Tibial nerve (tissue), 4 donors: ENCODE data around the gene TEX35. TPM values are rescaled to one million over a fixed set of nuclear protein-coding genes. Genes with fewer than 3 reads are reported as not detected.

ENCODE experiments used
- DNase-seq, 2 donors: peaks; one replicate each; pipeline ENCODE4 v3.0.0-alpha.2; 2019; ENCODE audit warnings: low spot score in 2 of 2
- H3K27ac ChIP-seq, 4 donors: fragments of 200-600 bp; sonication (generic) in 3 of 4; one replicate each; pipeline ENCODE4 v1.5.1; 2017 to 2019; ENCODE audit warnings: mild to moderate bottlenecking in 1 of 4
- H3K27me3 ChIP-seq, 2 donors: fragments of 200-600 bp; sonication (generic) in 1 of 2; one replicate each; pipeline versions ENCODE4 v1.5.1 to v1.6.0; 2017 to 2019
- H3K36me3 ChIP-seq, 3 donors: fragments of 200-600 bp; sonication (generic); one replicate each; pipeline ENCODE4 v1.5.1; 2018 to 2019
- H3K4me1 ChIP-seq, 4 donors: fragments of 200-600 bp; sonication (generic) in 3 of 4; one replicate each; pipeline ENCODE4 v1.5.1; 2017 to 2019
- H3K4me3 ChIP-seq, 4 donors: fragments of 200-600 bp; sonication (generic) in 3 of 4; one replicate each; pipeline ENCODE4 v1.5.1; 2017 to 2019; ENCODE audit warnings: mild to moderate bottlenecking in 1 of 4, moderate library complexity in 1 of 4
- H3K9me3 ChIP-seq, 4 donors: fragments of 200-600 bp; sonication (generic) in 3 of 4; one replicate each; pipeline ENCODE4 v1.5.1; 2017 to 2019
- EP300 ChIP-seq, 2 donors: sonication (generic); formaldehyde crosslinking; IDR thresholded peaks; one replicate each; pipeline ENCODE4 v1.6.1; 2017; ENCODE audit warnings: antibody characterized with exemption in 2 of 2, mild to moderate bottlenecking in 1 of 2
- POLR2A ChIP-seq, 2 donors: fragments of 450-650 bp; IDR thresholded peaks; one replicate each; pipeline ENCODE4 v1.6.1; 2017; ENCODE audit warnings: antibody characterized with exemption in 2 of 2, mild to moderate bottlenecking in 2 of 2, moderate library complexity in 2 of 2
- WGBS, 2 donors: methylation state at CpG; one replicate each; pipeline ENCODE4 v1.1.5; 2018; 5-methylcytosine and 5-hydroxymethylcytosine counted together
- total RNA-seq, 4 donors: library from RNA; depleted of rRNA; stranded (reverse); fragments of >200 nt; gene quantifications; one replicate each; pipeline ENCODE4 v1.1.0, GENCODE V29; 2016
- TF ChIP-seq, protein P1 (sequence below), 5 experiments: fragments of 200-600 bp in 3 of 5; fragments of 450-650 bp in 2 of 5; sonication (generic) in 3 of 5; IDR thresholded peaks; one replicate each; pipeline ENCODE4 v1.5.1; 2016 to 2019; ENCODE audit warnings: antibody characterized with exemption in 5 of 5, mild to moderate bottlenecking in 3 of 5, moderate library complexity in 2 of 5

Gene TEX35
- total RNA-seq, 4 donors from 2014 or later, result 4.2 TPM; not detected in 3

DNA sequence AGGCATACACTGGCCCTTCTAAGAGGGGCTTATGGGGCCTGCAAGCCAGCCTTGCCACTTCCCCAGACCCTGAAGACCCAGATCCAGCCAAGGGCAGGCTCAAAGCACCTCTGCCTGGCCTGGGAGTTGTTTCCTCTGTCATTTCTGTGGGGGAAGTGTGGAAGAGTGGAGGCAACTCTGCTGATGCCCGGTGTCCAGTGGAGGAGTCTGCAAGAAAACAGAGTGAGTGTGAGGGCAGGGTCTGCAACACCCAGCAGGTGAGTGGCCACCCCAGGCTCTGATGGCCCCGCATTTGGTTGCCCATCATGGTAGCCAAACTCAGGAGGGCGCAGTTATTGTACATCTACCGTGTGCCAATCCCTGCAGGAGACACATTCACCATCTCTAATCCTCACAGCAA, 24.5 kb upstream of the TEX35 start:
- TF ChIP-seq, protein P1, sequence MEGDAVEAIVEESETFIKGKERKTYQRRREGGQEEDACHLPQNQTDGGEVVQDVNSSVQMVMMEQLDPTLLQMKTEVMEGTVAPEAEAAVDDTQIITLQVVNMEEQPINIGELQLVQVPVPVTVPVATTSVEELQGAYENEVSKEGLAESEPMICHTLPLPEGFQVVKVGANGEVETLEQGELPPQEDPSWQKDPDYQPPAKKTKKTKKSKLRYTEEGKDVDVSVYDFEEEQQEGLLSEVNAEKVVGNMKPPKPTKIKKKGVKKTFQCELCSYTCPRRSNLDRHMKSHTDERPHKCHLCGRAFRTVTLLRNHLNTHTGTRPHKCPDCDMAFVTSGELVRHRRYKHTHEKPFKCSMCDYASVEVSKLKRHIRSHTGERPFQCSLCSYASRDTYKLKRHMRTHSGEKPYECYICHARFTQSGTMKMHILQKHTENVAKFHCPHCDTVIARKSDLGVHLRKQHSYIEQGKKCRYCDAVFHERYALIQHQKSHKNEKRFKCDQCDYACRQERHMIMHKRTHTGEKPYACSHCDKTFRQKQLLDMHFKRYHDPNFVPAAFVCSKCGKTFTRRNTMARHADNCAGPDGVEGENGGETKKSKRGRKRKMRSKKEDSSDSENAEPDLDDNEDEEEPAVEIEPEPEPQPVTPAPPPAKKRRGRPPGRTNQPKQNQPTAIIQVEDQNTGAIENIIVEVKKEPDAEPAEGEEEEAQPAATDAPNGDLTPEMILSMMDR (IDR thresholded peaks at IDR 0.05), result no peak
- TF ChIP-seq POLR2A (IDR thresholded peaks at IDR 0.05) (no peak), EP300 (IDR thresholded peaks at IDR 0.05) (no peak)
- Histone ChIP-seq H3K9me3 (no peaks in the 10 kb centered on the region), H3K4me3 (no peak overlapping the region), H3K27me3 (peaks cover 0 to 8% of the 10 kb centered on the region in 2 donors), H3K4me1 (peaks cover 0 to 22% (median 10%) of the 10 kb centered on the region in 4 donors), H3K27ac (no peak overlapping the region), H3K36me3 (no peaks in the 10 kb centered on the region)
- WGBS, 2 donors, result 90 to 93% methylated on average over 4 of the region's 4 CpGs
- DNase-seq, result no peak

DNA sequence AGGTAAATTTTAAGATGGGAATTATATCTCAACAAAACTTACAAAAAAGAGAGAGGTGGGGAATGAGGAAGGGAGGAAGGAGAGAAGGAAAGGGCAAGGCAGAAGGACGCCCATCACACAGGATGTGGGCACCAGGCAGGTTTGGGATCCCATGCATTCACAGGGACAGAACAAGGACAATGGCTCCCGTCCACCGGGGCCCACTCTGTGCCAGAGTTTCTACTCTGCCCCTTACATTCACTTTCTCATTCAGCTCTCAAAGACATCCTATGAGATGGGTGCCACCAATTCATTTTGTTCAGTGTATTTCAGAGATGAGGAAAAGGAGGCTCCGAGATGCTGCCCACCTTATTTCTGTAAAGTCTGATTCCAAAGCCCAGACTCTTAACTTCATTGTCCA, 23.5 kb upstream of the TEX35 start:
- 89 to 92% methylated on average over 4 of the region's 4 CpGs for WGBS, 2 donors

DNA sequence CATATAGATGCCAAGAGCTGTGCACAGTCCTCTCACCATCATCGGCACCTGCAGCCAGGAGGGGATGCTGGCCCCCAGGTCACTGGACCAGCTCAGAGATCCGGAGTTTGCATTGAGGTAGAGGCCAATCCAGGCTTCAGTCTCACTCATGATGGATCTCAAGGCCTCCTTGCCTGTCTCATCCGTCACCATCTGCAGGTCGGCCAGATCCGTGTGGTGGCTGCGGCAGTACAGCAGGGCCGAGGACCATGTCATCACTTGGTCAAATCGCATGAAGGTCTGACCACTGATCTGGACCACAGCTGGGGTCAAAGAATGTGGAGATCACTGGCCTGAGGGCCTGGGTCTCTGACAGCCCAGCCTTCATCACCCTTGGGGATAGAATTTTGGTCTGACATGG, 22.8 kb upstream of the TEX35 start:
- TF ChIP-seq POLR2A (IDR thresholded peaks at IDR 0.05), result no peak
- TF ChIP-seq, protein P1 (IDR thresholded peaks at IDR 0.05), result no peak
- TF ChIP-seq EP300 (IDR thresholded peaks at IDR 0.05), result no peak

More for the DNA sequence above, 23.5 kb upstream of the TEX35 start:
- no peak overlapping the region for H3K27ac ChIP-seq
- no peak for DNase-seq
- no peak overlapping the region for H3K4me3 ChIP-seq
- H3K9me3 ChIP-seq, result no peaks in the 10 kb centered on the region
- H3K4me1 ChIP-seq, result peaks cover 0 to 22% (median 10%) of the 10 kb centered on the region in 4 donors
- peaks cover 0 to 8% of the 10 kb centered on the region in 2 donors for H3K27me3 ChIP-seq
- TF ChIP-seq EP300 (IDR thresholded peaks at IDR 0.05) (no peak), POLR2A (IDR thresholded peaks at IDR 0.05) (no peak)
- TF ChIP-seq, protein P1 (IDR thresholded peaks at IDR 0.05), result no peak
- no peaks in the 10 kb centered on the region for H3K36me3 ChIP-seq

DNA sequence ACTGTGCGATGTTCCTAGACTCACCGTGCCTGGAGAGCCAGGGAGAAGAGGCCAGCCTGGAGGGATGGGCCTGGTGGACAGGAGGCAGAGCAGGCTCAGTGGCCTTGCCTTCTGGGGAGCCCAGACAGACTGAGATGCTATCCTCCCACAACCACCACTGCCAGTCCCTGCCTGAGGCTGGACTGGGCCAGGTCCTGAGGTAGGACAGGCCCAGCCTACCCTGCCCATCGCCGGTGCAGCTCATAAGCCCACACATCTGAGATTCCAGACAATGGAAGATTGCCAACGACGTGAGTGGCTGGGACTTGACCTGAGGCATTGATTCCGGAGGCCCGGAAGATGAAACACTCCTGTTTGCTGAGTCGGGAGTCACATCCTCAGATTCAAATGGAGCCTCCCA, 21.9 kb upstream of the TEX35 start:
- WGBS, 2 donors, result 86 to 93% methylated on average over 9 of the region's 9 CpGs
- H3K27me3 ChIP-seq, result peaks cover 0 to 8% of the 10 kb centered on the region in 2 donors
- no peak for DNase-seq
- no peaks in the 10 kb centered on the region for H3K36me3 ChIP-seq
- H3K27ac ChIP-seq, result no peak overlapping the region
- H3K4me1 ChIP-seq, result peaks cover 0 to 14% (median 6%) of the 10 kb centered on the region in 4 donors
- H3K9me3 ChIP-seq, result no peaks in the 10 kb centered on the region
- H3K4me3 ChIP-seq, result no peak overlapping the region
- TF ChIP-seq EP300 (IDR thresholded peaks at IDR 0.05), result no peak
- TF ChIP-seq, protein P1 (IDR thresholded peaks at IDR 0.05), result no peak
- TF ChIP-seq POLR2A (IDR thresholded peaks at IDR 0.05), result no peak

More for the DNA sequence above, 22.8 kb upstream of the TEX35 start:
- no peak overlapping the region for H3K27ac ChIP-seq
- H3K27me3 ChIP-seq, result peaks cover 0 to 8% of the 10 kb centered on the region in 2 donors
- no peak overlapping the region for H3K4me3 ChIP-seq
- WGBS, 2 donors, result 92 to 98% methylated on average over 8 of the region's 8 CpGs
- no peak for DNase-seq
- no peaks in the 10 kb centered on the region for H3K36me3 ChIP-seq
- no peaks in the 10 kb centered on the region for H3K9me3 ChIP-seq
- H3K4me1 ChIP-seq, result peaks cover 0 to 21% (median 9%) of the 10 kb centered on the region in 4 donors

DNA sequence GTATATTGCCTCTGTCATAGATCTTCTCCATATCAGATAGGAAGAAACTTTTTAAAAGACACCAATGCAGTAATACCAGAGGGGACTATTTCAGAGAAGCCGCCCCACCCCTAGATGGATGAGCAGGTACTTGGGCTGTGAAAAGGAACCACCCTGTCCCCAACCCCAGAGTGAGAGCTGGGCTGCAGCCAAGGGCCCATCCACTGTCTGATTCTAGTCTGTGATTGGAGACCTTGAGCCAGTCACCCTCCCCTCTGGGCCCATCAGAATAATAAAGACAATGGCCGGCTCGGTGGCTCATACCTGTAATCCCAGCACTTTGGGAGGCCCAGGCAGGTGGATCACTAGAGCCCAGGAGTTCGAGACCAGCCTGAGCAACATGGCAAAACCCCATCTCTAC, 21.2 kb upstream of the TEX35 start:
- peaks cover 0 to 7% of the 10 kb centered on the region in 2 donors for H3K27me3 ChIP-seq
- no peak overlapping the region for H3K27ac ChIP-seq
- TF ChIP-seq, protein P1 (IDR thresholded peaks at IDR 0.05), result no peak
- no peak for TF ChIP-seq EP300 (IDR thresholded peaks at IDR 0.05)
- no peak for TF ChIP-seq POLR2A (IDR thresholded peaks at IDR 0.05)
- H3K9me3 ChIP-seq, result no peaks in the 10 kb centered on the region
- no peak for DNase-seq
- H3K36me3 ChIP-seq, result no peaks in the 10 kb centered on the region
- WGBS, 2 donors, result 89 to 91% methylated on average over 4 of the region's 4 CpGs
- peaks cover 0 to 6% (median 2%) of the 10 kb centered on the region in 4 donors for H3K4me1 ChIP-seq
- H3K4me3 ChIP-seq, result no peak overlapping the region
